K562 (cell line): ENCODE results near the gene BTLA. TPM values are rescaled to one million over a fixed set of nuclear protein-coding genes. Genes with fewer than 3 reads are reported as not detected.

Experiments used
- ATAC-seq: fragments of 200-7000 bp; cut with Tn5 transposase; 3 replicates; pipeline ENCODE4 v1.9.1; 2020; ENCODE audit warnings: moderate library complexity
- BruUV-seq: library from RNA; stranded (reverse); fragments of 400-500 nt; replicated peaks from 2 replicates; lab custom pipeline; 2021; lab: Mats Ljungman, UMichigan
- CTCF ChIA-PET: fragments of 300-600 bp; formaldehyde crosslinking; extraction: SDS; loops from one replicate; lab custom pipeline; 2021; ENCODE audit warnings: low intra/inter-chr PET ratio; lab: Yijun Ruan, JAX
- POLR2A ChIA-PET: fragments of 300-600, 350-650 bp; sonication (Branson Sonifier 250); formaldehyde crosslinking; extraction: SDS; loops from one replicate; lab custom pipeline; 2021; ENCODE audit warnings: antibody characterized with exemption, inconsistent platforms; lab: Yijun Ruan, JAX
- DNase-seq, 4 experiments: peaks; one replicate each; pipeline versions ENCODE4 v3.0.0 to v3.0.0-alpha.2; 2011 to 2018; ENCODE audit warnings: low spot score in 3 of 4, mixed read lengths in 3 of 4; ENCODE audit errors: extremely low read depth in 1 of 4
- FAIRE-seq: peaks from 2 replicates; lab custom pipeline; 2011; peaks lifted over from hg19 to GRCh38; lab: Jason Lieb, UNC
- H2AFZ ChIP-seq: 2 replicates; pipeline ENCODE4 v1.6.0; 2011; ENCODE audit warnings: low read depth, low read length, control low read depth, inconsistent platforms
- H3K27ac ChIP-seq: fragments of 200-600 bp; 3 replicates; pipeline ENCODE4 v1.8.0; 2011; ENCODE audit warnings: low read depth, mild to moderate bottlenecking, control low read depth, inconsistent platforms, low read length, moderate library complexity, mixed read lengths; ENCODE audit errors: extremely low read depth
- H3K27me3 ChIP-seq, 2 experiments: fragments of 300-600 bp in 1 of 2; 2 replicates in 1 of 2; 3 replicates in 1 of 2; pipeline versions ENCODE4 v1.6.0 to v1.8.0; 2011; ENCODE audit warnings: inconsistent platforms in 2 of 2, low read length in 2 of 2, mild to moderate bottlenecking in 1 of 2, mixed read lengths in 1 of 2, moderate library complexity in 1 of 2; ENCODE audit not compliant: control insufficient read depth in 2 of 2, insufficient read depth in 2 of 2
- H3K36me3 ChIP-seq: fragments of 300-600 bp; 3 replicates; pipeline ENCODE4 v1.8.0; 2011; ENCODE audit warnings: mild to moderate bottlenecking, low read length, inconsistent platforms; ENCODE audit not compliant: control insufficient read depth, insufficient read depth
- H3K4me1 ChIP-seq, 2 experiments: fragments of 200-600 bp in 1 of 2; replicated peaks in 1 of 2; 2 replicates in 1 of 2; 3 replicates in 1 of 2; pipeline versions ENCODE4 v1.5.1 to v1.8.0; 2011; ENCODE audit warnings: inconsistent platforms in 2 of 2, low read length in 2 of 2, mild to moderate bottlenecking in 1 of 2, mixed read lengths in 1 of 2, moderate library complexity in 1 of 2; ENCODE audit not compliant: control insufficient read depth in 2 of 2, insufficient read depth in 2 of 2
- H3K4me2 ChIP-seq: 2 replicates; pipeline ENCODE4 v1.6.1; 2011; ENCODE audit warnings: low read length, control low read depth, inconsistent platforms, mixed read lengths; ENCODE audit not compliant: insufficient read depth
- H3K4me3 ChIP-seq: fragments of 200-600 bp; sonication (generic), shearing (Covaris generic); 2 replicates; pipeline ENCODE4 v1.5.1; 2016; ENCODE audit warnings: control low read depth, inconsistent platforms
- H3K79me2 ChIP-seq: fragments of 200-600 bp; 3 replicates; pipeline ENCODE4 v1.8.0; 2011; ENCODE audit warnings: low read length, inconsistent platforms; ENCODE audit not compliant: control insufficient read depth, insufficient read depth
- H3K9ac ChIP-seq, 2 experiments: 2 replicates each; pipeline versions ENCODE4 v1.6.0 to v1.6.1; 2011; ENCODE audit warnings: low read depth in 2 of 2, low read length in 2 of 2, control low read depth in 1 of 2, inconsistent platforms in 1 of 2, mild to moderate bottlenecking in 1 of 2, mixed read lengths in 1 of 2; ENCODE audit not compliant: insufficient read depth in 1 of 2
- H3K9me1 ChIP-seq: one replicate; pipeline ENCODE4 v1.6.0; 2011; ENCODE audit warnings: inconsistent platforms, mild to moderate bottlenecking, low read length, moderate library complexity; ENCODE audit not compliant: control insufficient read depth, insufficient read depth
- H3K9me3 ChIP-seq: replicated peaks from 2 replicates; pipeline ENCODE4 v1.5.1; 2011; ENCODE audit warnings: low read depth, low read length, inconsistent platforms; ENCODE audit not compliant: control insufficient read depth, insufficient read depth
- H4K20me1 ChIP-seq: replicated peaks from 2 replicates; pipeline ENCODE4 v1.6.1; 2011; ENCODE audit warnings: low read length, inconsistent platforms, mixed read lengths; ENCODE audit not compliant: control insufficient read depth, insufficient read depth
- CXXC5 ChIP-seq: fragments of 250-450 bp; sonication (Bioruptor Pico); IDR thresholded peaks from 2 replicates; pipeline ENCODE4 v1.8.0; 2022; ENCODE audit warnings: inconsistent platforms, mild to moderate bottlenecking, moderate library complexity
- FOXJ2 ChIP-seq: fragments of 200-800 bp; sonication (Bioruptor generic); IDR thresholded peaks from 2 replicates; pipeline ENCODE4 v1.6.1; 2016; ENCODE audit warnings: missing genetic modification characterization, missing compliant biosample characterization
- GTF2E2 ChIP-seq: fragments of 200-800 bp; sonication (Bioruptor generic); IDR thresholded peaks from 2 replicates; pipeline ENCODE4 v1.6.1; 2016; ENCODE audit warnings: missing genetic modification characterization, missing compliant biosample characterization
- IRF2 ChIP-seq: sonication (generic); formaldehyde crosslinking; IDR thresholded peaks from 2 replicates; pipeline ENCODE4 v1.8.1; 2022; ENCODE audit warnings: mild to moderate bottlenecking, missing genetic modification reagents
- LARP7 ChIP-seq: fragments of 450-650 bp; IDR thresholded peaks from 2 replicates; pipeline ENCODE4 v1.6.1; 2016
- PHF21A ChIP-seq: fragments of 450-650 bp; IDR thresholded peaks from 2 replicates; pipeline ENCODE4 v1.6.1; 2017; ENCODE audit warnings: low read depth, borderline replicate concordance
- SOX6 ChIP-seq: fragments of 450-650 bp; IDR thresholded peaks from 2 replicates; pipeline ENCODE4 v1.6.1; 2014; ENCODE audit warnings: mild to moderate bottlenecking
- TEAD2 ChIP-seq: fragments of 450-650 bp; IDR thresholded peaks from 2 replicates; pipeline ENCODE4 v1.6.1; 2016; ENCODE audit warnings: missing genetic modification characterization, control low read depth, missing compliant biosample characterization
- ZBTB43 ChIP-seq: sonication (generic); formaldehyde crosslinking; IDR thresholded peaks from 2 replicates; pipeline ENCODE4 v1.8.0; 2023; ENCODE audit warnings: mild to moderate bottlenecking, missing genetic modification reagents
- ZKSCAN3 ChIP-seq: fragments of 250-450 bp; sonication (Bioruptor Pico); IDR thresholded peaks from 2 replicates; pipeline ENCODE4 v1.4.0; 2020
- ZNF121 ChIP-seq: sonication (generic); formaldehyde crosslinking; conservative IDR thresholded peaks from 2 replicates; pipeline ENCODE4 v1.8.0; 2022; ENCODE audit warnings: missing genetic modification reagents
- ZNF175 ChIP-seq: fragments of 200-800 bp; sonication (Bioruptor generic); IDR thresholded peaks from 2 replicates; pipeline ENCODE4 v1.6.1; 2016; ENCODE audit warnings: low read depth, mild to moderate bottlenecking, missing genetic modification characterization, missing compliant biosample characterization
- ZNF778 ChIP-seq: fragments of 450-650 bp; formaldehyde crosslinking; IDR thresholded peaks from 2 replicates; pipeline ENCODE4 v1.4.0; 2020; ENCODE audit warnings: mild to moderate bottlenecking, moderate library complexity
- WGBS: fragments of 100-300 bp; shearing (Covaris generic); methylation state at CpG from one replicate; pipeline ENCODE4 v1.1.6; 2016; ENCODE audit warnings: low coverage, mixed read lengths; ENCODE audit not compliant: insufficient coverage; ENCODE audit errors: missing lambda C conversion rate; 5-methylcytosine and 5-hydroxymethylcytosine counted together
- in situ Hi-C: fragments of 300-500 bp; cut with MboI; formaldehyde crosslinking; loops from 4 replicates; pipeline ENCODE4 v1.15.0; 2018; ENCODE audit warnings: inconsistent platforms, mixed read lengths
- intact Hi-C: fragments of 100-400 bp; cut with micrococcal nuclease; formaldehyde crosslinking; loops from 2 replicates; pipeline ENCODE4 v1.14.2; 2022
- polyA plus RNA-seq, 8 experiments: library from polyadenylated mRNA; depleted of rRNA in 4 of 8; stranded (reverse) in 5 of 8; unstranded in 3 of 8; fragments of >200 nt; fragmentation: Nextera tagmentation in 2 of 8; fragmentation: Illumina TruSeq in 1 of 8; extraction: Ambion mirVana in 2 of 8; extraction: Trizol in 1 of 8; gene quantifications; 2 replicates each; pipeline versions ENCODE4 v1.2.1 to v1.2.3, GENCODE V29; 2011 to 2014; ENCODE audit warnings: inconsistent platforms in 1 of 8, missing spikeins in 1 of 8
- total RNA-seq, 7 experiments: library from RNA; depleted of rRNA in 6 of 7; stranded (reverse); fragments of >200 nt in 6 of 7; fragmentation: Illumina TruSeq in 2 of 7; extraction: Trizol in 2 of 7; gene quantifications; 2 replicates each; pipeline versions ENCODE4 v1.2.1 to v1.2.3, GENCODE V29; 2011 to 2021; ENCODE audit warnings: low replicate concordance in 1 of 7
- TF ChIP-seq, protein P1 (sequence below): fragments of 250-450 bp; sonication (Bioruptor Pico); IDR thresholded peaks from 2 replicates; pipeline ENCODE4 v1.4.0; 2020
- TF ChIP-seq, protein P2 (sequence below): fragments of 250-450 bp; sonication (Bioruptor Pico); IDR thresholded peaks from 2 replicates; pipeline ENCODE4 v1.8.0; 2022; ENCODE audit warnings: inconsistent platforms, mild to moderate bottlenecking, moderate library complexity, borderline replicate concordance

Gene BTLA
- total and polyA plus RNA-seq, 9 of the 15 experiments (the other 6 are each of a cell fraction or from before 2014, with no cell fraction given): 0.22 TPM; not detected in 8

- Histone ChIP-seq H3K9ac (no peak overlapping the region), H3K27ac (no peak overlapping the region), H3K9me1 (no peaks in the 10 kb centered on the region), H3K36me3 (no peaks in the 10 kb centered on the region), H3K4me2 (no peak overlapping the region), H3K4me1 (no peaks in the 10 kb centered on the region), H3K9me3 (no peaks in the 10 kb centered on the region), H3K79me2 (no peaks in the 10 kb centered on the region), H4K20me1 (no peaks in the 10 kb centered on the region), H3K27me3 (no peaks in the 10 kb centered on the region; a peak in 1 of 5 replicates), H2AFZ (no peak overlapping the region), H3K4me3 (no peak overlapping the region)
- FAIRE-seq (no peak), DNase-seq (no peak), ATAC-seq (no peak)
- ChIA-PET POLR2A (no interaction called here), CTCF (no interaction called here)
- 1% methylated on average over 4 of the region's 4 CpGs for WGBS
- intact Hi-C loops (no loop called here), in situ Hi-C loops (no loop called here)
- no TSS peak for BruUV-seq
- TF ChIP-seq ZBTB43 (CRISPR knock-in tag) (no peak), LARP7 (no peak), PHF21A (no peak), ZNF778 (CRISPR knock-in tag) (no peak), TEAD2 (no peak), FOXJ2 (tag) (no peak), SOX6 (no peak), ZKSCAN3 (CRISPR knock-in tag) (no peak), CXXC5 (no peak), ZNF175 (CRISPR knock-in tag) (no peak), GTF2E2 (no peak), ZNF121 (no peak), IRF2 (CRISPR knock-in tag) (no peak)
- TF ChIP-seq, protein P1, sequence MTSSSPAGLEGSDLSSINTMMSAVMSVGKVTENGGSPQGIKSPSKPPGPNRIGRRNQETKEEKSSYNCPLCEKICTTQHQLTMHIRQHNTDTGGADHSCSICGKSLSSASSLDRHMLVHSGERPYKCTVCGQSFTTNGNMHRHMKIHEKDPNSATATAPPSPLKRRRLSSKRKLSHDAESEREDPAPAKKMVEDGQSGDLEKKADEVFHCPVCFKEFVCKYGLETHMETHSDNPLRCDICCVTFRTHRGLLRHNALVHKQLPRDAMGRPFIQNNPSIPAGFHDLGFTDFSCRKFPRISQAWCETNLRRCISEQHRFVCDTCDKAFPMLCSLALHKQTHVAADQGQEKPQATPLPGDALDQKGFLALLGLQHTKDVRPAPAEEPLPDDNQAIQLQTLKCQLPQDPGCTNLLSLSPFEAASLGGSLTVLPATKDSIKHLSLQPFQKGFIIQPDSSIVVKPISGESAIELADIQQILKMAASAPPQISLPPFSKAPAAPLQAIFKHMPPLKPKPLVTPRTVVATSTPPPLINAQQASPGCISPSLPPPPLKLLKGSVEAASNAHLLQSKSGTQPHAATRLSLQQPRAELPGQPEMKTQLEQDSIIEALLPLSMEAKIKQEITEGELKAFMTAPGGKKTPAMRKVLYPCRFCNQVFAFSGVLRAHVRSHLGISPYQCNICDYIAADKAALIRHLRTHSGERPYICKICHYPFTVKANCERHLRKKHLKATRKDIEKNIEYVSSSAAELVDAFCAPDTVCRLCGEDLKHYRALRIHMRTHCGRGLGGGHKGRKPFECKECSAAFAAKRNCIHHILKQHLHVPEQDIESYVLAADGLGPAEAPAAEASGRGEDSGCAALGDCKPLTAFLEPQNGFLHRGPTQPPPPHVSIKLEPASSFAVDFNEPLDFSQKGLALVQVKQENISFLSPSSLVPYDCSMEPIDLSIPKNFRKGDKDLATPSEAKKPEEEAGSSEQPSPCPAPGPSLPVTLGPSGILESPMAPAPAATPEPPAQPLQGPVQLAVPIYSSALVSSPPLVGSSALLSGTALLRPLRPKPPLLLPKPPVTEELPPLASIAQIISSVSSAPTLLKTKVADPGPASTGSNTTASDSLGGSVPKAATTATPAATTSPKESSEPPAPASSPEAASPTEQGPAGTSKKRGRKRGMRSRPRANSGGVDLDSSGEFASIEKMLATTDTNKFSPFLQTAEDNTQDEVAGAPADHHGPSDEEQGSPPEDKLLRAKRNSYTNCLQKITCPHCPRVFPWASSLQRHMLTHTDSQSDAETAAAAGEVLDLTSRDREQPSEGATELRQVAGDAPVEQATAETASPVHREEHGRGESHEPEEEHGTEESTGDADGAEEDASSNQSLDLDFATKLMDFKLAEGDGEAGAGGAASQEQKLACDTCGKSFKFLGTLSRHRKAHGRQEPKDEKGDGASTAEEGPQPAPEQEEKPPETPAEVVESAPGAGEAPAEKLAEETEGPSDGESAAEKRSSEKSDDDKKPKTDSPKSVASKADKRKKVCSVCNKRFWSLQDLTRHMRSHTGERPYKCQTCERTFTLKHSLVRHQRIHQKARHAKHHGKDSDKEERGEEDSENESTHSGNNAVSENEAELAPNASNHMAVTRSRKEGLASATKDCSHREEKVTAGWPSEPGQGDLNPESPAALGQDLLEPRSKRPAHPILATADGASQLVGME (CRISPR knock-in tag): no peak
- TF ChIP-seq, protein P2, sequence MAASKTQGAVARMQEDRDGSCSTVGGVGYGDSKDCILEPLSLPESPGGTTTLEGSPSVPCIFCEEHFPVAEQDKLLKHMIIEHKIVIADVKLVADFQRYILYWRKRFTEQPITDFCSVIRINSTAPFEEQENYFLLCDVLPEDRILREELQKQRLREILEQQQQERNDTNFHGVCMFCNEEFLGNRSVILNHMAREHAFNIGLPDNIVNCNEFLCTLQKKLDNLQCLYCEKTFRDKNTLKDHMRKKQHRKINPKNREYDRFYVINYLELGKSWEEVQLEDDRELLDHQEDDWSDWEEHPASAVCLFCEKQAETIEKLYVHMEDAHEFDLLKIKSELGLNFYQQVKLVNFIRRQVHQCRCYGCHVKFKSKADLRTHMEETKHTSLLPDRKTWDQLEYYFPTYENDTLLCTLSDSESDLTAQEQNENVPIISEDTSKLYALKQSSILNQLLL (CRISPR knock-in tag): no peak
These were observed 14.9 kb downstream of the BTLA start for GRCh38 chr3:112484352-112484751.
